ENCODE data around the gene GNB1.

GNB1 gene

GRCh38 chr1:1914101-1914970 lies 23.4 kb upstream of the GNB1 start:
- no peak overlapping the region for H3K23ac ChIP-seq (ENCODE audit: low read length)
- H4K5ac ChIP-seq (ENCODE audit: low read length) = no peak overlapping the region
- H3K79me1 ChIP-seq (ENCODE audit: low read length) = no peaks in the 10 kb centered on the region
- no peak overlapping the region for H3K9ac ChIP-seq (ENCODE audit: low read length)
- H3K18ac ChIP-seq (ENCODE audit: low read length) = no peak overlapping the region
- no peak overlapping the region for H3K4me3 ChIP-seq (ENCODE audit: low read length)
- H3K4me1 ChIP-seq (ENCODE audit: control insufficient read depth, low read depth, low read length) = peaks cover 4% of the 10 kb centered on the region
- WGBS (ENCODE audit: extremely low coverage, insufficient coverage, low lambda C conversion rate) = no CpG with 5 or more reads among the region's 20 CpGs
- no peaks in the 10 kb centered on the region for H3K36me3 ChIP-seq (ENCODE audit: control insufficient read depth, insufficient read depth, low read length)
- no peak overlapping the region for H2AK5ac ChIP-seq (ENCODE audit: low read length)
- no peak overlapping the region for H3K56ac ChIP-seq (ENCODE audit: low read length)
- H2BK120ac ChIP-seq (ENCODE audit: low read depth, low read length) = no peak overlapping the region
- H3K4me2 ChIP-seq (ENCODE audit: low read length) = no peak overlapping the region
- H3K27ac ChIP-seq (ENCODE audit: low read depth, low read length) = no peak overlapping the region
- H2BK5ac ChIP-seq (ENCODE audit: low read length) = no peak overlapping the region
- no peak overlapping the region for H2BK15ac ChIP-seq (replicated peaks; ENCODE audit: low read depth)
- H3K79me2 ChIP-seq (ENCODE audit: control insufficient read depth, insufficient read depth, low read length) = no peaks in the 10 kb centered on the region
- no peak for DNase-seq
- no peaks in the 10 kb centered on the region for H3K27me3 ChIP-seq (ENCODE audit: insufficient read depth, low read length, poor library complexity)
- no peak overlapping the region for H3K4ac ChIP-seq (ENCODE audit: low read depth, low read length)
- H4K8ac ChIP-seq (ENCODE audit: low read depth, low read length) = no peak overlapping the region

- H3K23ac ChIP-seq (ENCODE audit: low read length) = no peak overlapping the region
- no peak overlapping the region for H3K4me2 ChIP-seq (ENCODE audit: low read length)
- H3K36me3 ChIP-seq (ENCODE audit: control insufficient read depth, insufficient read depth, low read length) = no peaks in the 10 kb centered on the region
- H2BK15ac ChIP-seq (replicated peaks; ENCODE audit: low read depth) = no peak overlapping the region
- H4K5ac ChIP-seq (ENCODE audit: low read length) = no peak overlapping the region
- H3K27ac ChIP-seq (ENCODE audit: low read depth, low read length) = no peak overlapping the region
- H2BK5ac ChIP-seq (ENCODE audit: low read length) = no peak overlapping the region
- no peak overlapping the region for H3K56ac ChIP-seq (ENCODE audit: low read length)
- no peaks in the 10 kb centered on the region for H3K4me1 ChIP-seq (ENCODE audit: control insufficient read depth, low read depth, low read length)
- H3K79me2 ChIP-seq (ENCODE audit: control insufficient read depth, insufficient read depth, low read length) = no peaks in the 10 kb centered on the region
- H4K8ac ChIP-seq (ENCODE audit: low read depth, low read length) = no peak overlapping the region
- H2BK120ac ChIP-seq (ENCODE audit: low read depth, low read length) = no peak overlapping the region
- no peak overlapping the region for H3K4me3 ChIP-seq (ENCODE audit: low read length)
- no peaks in the 10 kb centered on the region for H3K79me1 ChIP-seq (ENCODE audit: low read length)
- no peak for DNase-seq
- WGBS (ENCODE audit: extremely low coverage, insufficient coverage, low lambda C conversion rate) = no CpG with 5 or more reads among the region's 13 CpGs
- no peaks in the 10 kb centered on the region for H3K27me3 ChIP-seq (ENCODE audit: insufficient read depth, low read length, poor library complexity)
- no peak overlapping the region for H3K4ac ChIP-seq (ENCODE audit: low read depth, low read length)
- H3K18ac ChIP-seq (ENCODE audit: low read length) = no peak overlapping the region
- no peak overlapping the region for H3K9ac ChIP-seq (ENCODE audit: low read length)
- H2AK5ac ChIP-seq (ENCODE audit: low read length) = no peak overlapping the region
Observed at GRCh38 chr1:1911350-1912041, 20.6 kb upstream of the GNB1 start.

- no peak overlapping the region for H2BK5ac ChIP-seq (ENCODE audit: low read length)
- H3K9ac ChIP-seq (ENCODE audit: low read length) = peak overlapping the region; percentile 47
- no peak overlapping the region for H3K4me3 ChIP-seq (ENCODE audit: low read length)
- H3K4me1 ChIP-seq (ENCODE audit: control insufficient read depth, low read depth, low read length) = no peaks in the 10 kb centered on the region
- no peak overlapping the region for H3K4ac ChIP-seq (ENCODE audit: low read depth, low read length)
- no peak overlapping the region for H2AK5ac ChIP-seq (ENCODE audit: low read length)
- H3K36me3 ChIP-seq (ENCODE audit: control insufficient read depth, insufficient read depth, low read length) = no peaks in the 10 kb centered on the region
- H3K18ac ChIP-seq (ENCODE audit: low read length) = no peak overlapping the region
- no peak overlapping the region for H4K5ac ChIP-seq (ENCODE audit: low read length)
- H3K56ac ChIP-seq (ENCODE audit: low read length) = peak overlapping the region; percentile 67
- H2BK15ac ChIP-seq (replicated peaks; ENCODE audit: low read depth) = no peak overlapping the region
- H3K27ac ChIP-seq (ENCODE audit: low read depth, low read length) = no peak overlapping the region
- no CpG with 5 or more reads among the region's 22 CpGs for whole genome bisulfite sequencing (ENCODE audit: extremely low coverage, insufficient coverage, low lambda C conversion rate)
- DNase-seq = no peak
- H2BK120ac ChIP-seq (ENCODE audit: low read depth, low read length) = no peak overlapping the region
- H4K8ac ChIP-seq (ENCODE audit: low read depth, low read length) = no peak overlapping the region
- no peaks in the 10 kb centered on the region for H3K79me2 ChIP-seq (ENCODE audit: control insufficient read depth, insufficient read depth, low read length)
- H3K23ac ChIP-seq (ENCODE audit: low read length) = peak overlapping the region; percentile 80
- H3K79me1 ChIP-seq (ENCODE audit: low read length) = no peaks in the 10 kb centered on the region
- no peak overlapping the region for H3K4me2 ChIP-seq (ENCODE audit: low read length)
- no peaks in the 10 kb centered on the region for H3K27me3 ChIP-seq (ENCODE audit: insufficient read depth, low read length, poor library complexity)
Observed at GRCh38 chr1:1910651-1911331, 19.9 kb upstream of the GNB1 start.

- H3K27ac ChIP-seq (ENCODE audit: low read depth, low read length) = no peak overlapping the region
Observed at GRCh38 chr1:1910033-1910465, 19.2 kb upstream of the GNB1 start.

DNA sequence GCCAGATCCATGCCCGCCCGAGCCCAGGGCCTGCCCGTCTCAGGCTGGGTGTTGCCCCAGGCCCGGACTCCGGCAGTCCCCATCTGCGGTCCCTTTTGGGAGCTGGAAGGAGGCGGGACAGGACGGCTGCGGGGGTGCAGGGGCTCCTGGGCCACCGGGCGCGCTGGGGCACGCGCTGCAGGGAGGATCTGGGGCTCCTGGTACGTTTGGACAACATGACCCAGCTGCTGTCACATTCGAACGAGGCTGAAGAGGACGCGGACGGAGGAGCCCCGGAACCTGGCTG lies 17.6 kb upstream of the GNB1 start:
- no peaks in the 10 kb centered on the region for H3K79me2 ChIP-seq (ENCODE audit: control insufficient read depth, insufficient read depth, low read length)
- no peaks in the 10 kb centered on the region for H3K36me3 ChIP-seq (ENCODE audit: control insufficient read depth, insufficient read depth, low read length)
- H2AK5ac ChIP-seq (ENCODE audit: low read length) = no peak overlapping the region
- DNase-seq = no peak
- H2BK15ac ChIP-seq (replicated peaks; ENCODE audit: low read depth) = no peak overlapping the region
- peak overlapping the region; percentile 2 for H3K18ac ChIP-seq (ENCODE audit: low read length)
- H3K23ac ChIP-seq (ENCODE audit: low read length) = no peak overlapping the region
- peak overlapping the region; percentile 90 for H3K9ac ChIP-seq (ENCODE audit: low read length)
- H3K27ac ChIP-seq (ENCODE audit: low read depth, low read length) = no peak overlapping the region
- H2BK5ac ChIP-seq (ENCODE audit: low read length) = no peak overlapping the region
- peak overlapping the region; percentile 74 for H3K4me2 ChIP-seq (ENCODE audit: low read length)
- no peak overlapping the region for H4K8ac ChIP-seq (ENCODE audit: low read depth, low read length)
- H3K4ac ChIP-seq (ENCODE audit: low read depth, low read length) = peak overlapping the region; percentile 0
- H3K79me1 ChIP-seq (ENCODE audit: low read length) = no peaks in the 10 kb centered on the region
- no peak overlapping the region for H4K5ac ChIP-seq (ENCODE audit: low read length)
- H3K56ac ChIP-seq (ENCODE audit: low read length) = peak overlapping the region; percentile 96
- H2BK120ac ChIP-seq (ENCODE audit: low read depth, low read length) = no peak overlapping the region
- H3K4me1 ChIP-seq (ENCODE audit: control insufficient read depth, low read depth, low read length) = no peaks in the 10 kb centered on the region
- peak overlapping the region; percentile 70 for H3K4me3 ChIP-seq (ENCODE audit: low read length)
- WGBS (ENCODE audit: extremely low coverage, insufficient coverage, low lambda C conversion rate) = no CpG with 5 or more reads among the region's 21 CpGs
- no peaks in the 10 kb centered on the region for H3K27me3 ChIP-seq (ENCODE audit: insufficient read depth, low read length, poor library complexity)

More at GRCh38 chr1:1910033-1910465, 19.2 kb upstream of the GNB1 start:
- Histone ChIP-seq H3K9ac (ENCODE audit: low read length) (peak overlapping the region; percentile 82), H3K36me3 (ENCODE audit: control insufficient read depth, insufficient read depth, low read length) (no peaks in the 10 kb centered on the region), H3K18ac (ENCODE audit: low read length) (no peak overlapping the region), H3K79me2 (ENCODE audit: control insufficient read depth, insufficient read depth, low read length) (no peaks in the 10 kb centered on the region), H4K5ac (ENCODE audit: low read length) (no peak overlapping the region), H3K23ac (ENCODE audit: low read length) (no peak overlapping the region), H3K4ac (ENCODE audit: low read depth, low read length) (peak overlapping the region; percentile 6), H3K56ac (ENCODE audit: low read length) (peak overlapping the region; percentile 92), H3K4me3 (ENCODE audit: low read length) (no peak overlapping the region), H2AK5ac (ENCODE audit: low read length) (no peak overlapping the region), H3K79me1 (ENCODE audit: low read length) (no peaks in the 10 kb centered on the region), H2BK120ac (ENCODE audit: low read depth, low read length) (no peak overlapping the region), H2BK15ac (replicated peaks; ENCODE audit: low read depth) (no peak overlapping the region), H3K4me1 (ENCODE audit: control insufficient read depth, low read depth, low read length) (no peaks in the 10 kb centered on the region), H3K4me2 (ENCODE audit: low read length) (peak overlapping the region; percentile 73), H4K8ac (ENCODE audit: low read depth, low read length) (no peak overlapping the region), H3K27me3 (ENCODE audit: insufficient read depth, low read length, poor library complexity) (no peaks in the 10 kb centered on the region), H2BK5ac (ENCODE audit: low read length) (no peak overlapping the region)
- no CpG with 5 or more reads among the region's 6 CpGs for WGBS (ENCODE audit: extremely low coverage, insufficient coverage, low lambda C conversion rate)
- no peak for DNase-seq
